Liver (tissue), 9 donors: Measurements from ENCODE around the gene METAP2. TPM values are rescaled to one million over a fixed set of nuclear protein-coding genes. Genes with fewer than 3 reads are reported as not detected.

Source experiments
- DNase-seq: peaks from one replicate; pipeline ENCODE4 v3.0.0-alpha.2; 2017; ENCODE audit warnings: low spot score
- H3K27ac ChIP-seq, 2 donors: one replicate each; pipeline ENCODE4 v1.7.0; 2013; ENCODE audit warnings: inconsistent platforms in 2 of 2, low read length in 2 of 2, control low read depth in 1 of 2, low read depth in 1 of 2, mild to moderate bottlenecking in 1 of 2
- H3K27me3 ChIP-seq, 4 donors: one replicate each; pipeline versions ENCODE4 v1.6.1 to v1.7.0; 2013; ENCODE audit warnings: low read length in 3 of 4, inconsistent platforms in 1 of 4, mild to moderate bottlenecking in 1 of 4, moderate library complexity in 1 of 4; ENCODE audit not compliant: control insufficient read depth in 4 of 4, insufficient read depth in 4 of 4
- H3K36me3 ChIP-seq, 4 donors: one replicate each; pipeline versions ENCODE4 v1.6.1 to v1.7.0; 2013; ENCODE audit warnings: low read length in 3 of 4, mild to moderate bottlenecking in 3 of 4, low read depth in 1 of 4, moderate library complexity in 1 of 4; ENCODE audit not compliant: control insufficient read depth in 4 of 4, insufficient read depth in 3 of 4
- H3K4me1 ChIP-seq, 4 donors: one replicate each; pipeline versions ENCODE4 v1.6.1 to v1.7.0; 2013; ENCODE audit warnings: low read length in 3 of 4, mild to moderate bottlenecking in 3 of 4, moderate library complexity in 1 of 4; ENCODE audit not compliant: control insufficient read depth in 4 of 4, insufficient read depth in 4 of 4
- H3K4me3 ChIP-seq, 3 donors: one replicate each; pipeline versions ENCODE4 v1.6.1 to v1.7.0; 2013; ENCODE audit warnings: low read length in 3 of 3, control low read depth in 1 of 3, low read depth in 1 of 3, mild to moderate bottlenecking in 1 of 3
- H3K9ac ChIP-seq, 2 donors: one replicate each; pipeline ENCODE4 v1.7.0; 2013; ENCODE audit warnings: low read length in 2 of 2, mild to moderate bottlenecking in 2 of 2, moderate library complexity in 2 of 2, control low read depth in 1 of 2, low read depth in 1 of 2
- H3K9me3 ChIP-seq, 4 donors: one replicate each; pipeline versions ENCODE4 v1.6.1 to v1.7.0; 2013; ENCODE audit warnings: low read length in 3 of 4; ENCODE audit not compliant: control insufficient read depth in 4 of 4
- EGR1 ChIP-seq, 2 donors: IDR thresholded peaks; 2 replicates each; pipeline ENCODE4 v1.6.1; 2016 to 2018; ENCODE audit warnings: antibody characterized with exemption in 2 of 2, low read depth in 2 of 2
- FOXA1 ChIP-seq: IDR thresholded peaks from 2 replicates; pipeline ENCODE4 v1.6.1; 2016; ENCODE audit warnings: antibody characterized with exemption
- FOXA2 ChIP-seq: IDR thresholded peaks from 2 replicates; pipeline ENCODE4 v1.6.1; 2016; ENCODE audit warnings: antibody characterized with exemption
- GABPA ChIP-seq, 2 donors: IDR thresholded peaks in 1 of 2; conservative IDR thresholded peaks in 1 of 2; 2 replicates each; pipeline ENCODE4 v1.6.1; 2016; ENCODE audit warnings: antibody characterized with exemption in 2 of 2, mild to moderate bottlenecking in 1 of 2, moderate library complexity in 1 of 2
- HNF4A ChIP-seq, 2 donors: conservative IDR thresholded peaks; 2 replicates each; pipeline ENCODE4 v1.6.1; 2016; ENCODE audit warnings: antibody characterized with exemption in 2 of 2, mild to moderate bottlenecking in 2 of 2
- HNF4G ChIP-seq: IDR thresholded peaks from 2 replicates; pipeline ENCODE4 v1.6.1; 2016; ENCODE audit warnings: antibody characterized with exemption
- JUND ChIP-seq, 2 donors: IDR thresholded peaks; 2 replicates each; pipeline ENCODE4 v1.6.1; 2016; ENCODE audit warnings: antibody characterized with exemption in 2 of 2
- NR2F2 ChIP-seq: IDR thresholded peaks from 2 replicates; pipeline ENCODE4 v1.6.1; 2016; ENCODE audit warnings: antibody characterized with exemption
- RAD21 ChIP-seq, 2 donors: IDR thresholded peaks; 2 replicates each; pipeline ENCODE4 v1.6.1; 2016; ENCODE audit warnings: antibody characterized with exemption in 2 of 2, mild to moderate bottlenecking in 2 of 2
- REST ChIP-seq: IDR thresholded peaks from 2 replicates; pipeline ENCODE4 v1.6.1; 2016; ENCODE audit warnings: antibody characterized with exemption, mild to moderate bottlenecking
- RXRA ChIP-seq, 2 donors: IDR thresholded peaks; 2 replicates each; pipeline ENCODE4 v1.6.1; 2017 to 2018; ENCODE audit warnings: antibody characterized with exemption in 2 of 2, mild to moderate bottlenecking in 1 of 2
- SP1 ChIP-seq: IDR thresholded peaks from 2 replicates; pipeline ENCODE4 v1.6.1; 2018; ENCODE audit warnings: antibody characterized with exemption, mild to moderate bottlenecking
- YY1 ChIP-seq: IDR thresholded peaks from 2 replicates; pipeline ENCODE4 v1.6.1; 2016; ENCODE audit warnings: antibody characterized with exemption, mild to moderate bottlenecking
- ZBTB33 ChIP-seq: IDR thresholded peaks from 2 replicates; pipeline ENCODE4 v1.6.1; 2016; ENCODE audit warnings: antibody characterized with exemption
- WGBS: extraction: QIAGEN DNeasy Blood & Tissue Kit; methylation state at CpG from one replicate; pipeline ENCODE4 v1.1.7; 2013; 5-methylcytosine and 5-hydroxymethylcytosine counted together
- polyA plus RNA-seq, 2 donors: library from polyadenylated mRNA; stranded (reverse) in 1 of 2; unstranded in 1 of 2; fragments of 200-250 nt in 1 of 2; fragments of >200 nt in 1 of 2; fragmentation: Nextera tagmentation in 1 of 2; extraction: Ambion mirVana in 1 of 2; gene quantifications; one replicate each; pipeline versions ENCODE4 v1.2.1 to v1.2.3, GENCODE V29; 2013 to 2015
- total RNA-seq, 2 donors: library from RNA; depleted of rRNA; stranded (reverse); fragments of >200 nt; gene quantifications; one replicate each; pipeline ENCODE4 v1.2.3, GENCODE V29; 2014
- TF ChIP-seq, protein P1 (sequence below): IDR thresholded peaks from 2 replicates; pipeline ENCODE4 v1.6.1; 2016; ENCODE audit warnings: antibody characterized with exemption
- TF ChIP-seq, protein P2 (sequence below): IDR thresholded peaks from 2 replicates; pipeline ENCODE4 v1.6.1; 2016; ENCODE audit warnings: antibody characterized with exemption
- TF ChIP-seq, protein P3 (sequence below): fragments of 150-350 bp; IDR thresholded peaks from 2 replicates; pipeline ENCODE4 v1.5.1; 2017; ENCODE audit warnings: improper control_type of control experiment, low read depth, low read length; ENCODE audit not compliant: missing input control
- donor health status: healthy.
- donor health status: healthy.
- donor health status: healthy.
- donor health status: healthy.
- donor health status: healthy.

The METAP2 gene
- total and polyA plus RNA-seq, 4 donors, result 31.2 to 45.7 (median 35.7) TPM

- H3K4me1 ChIP-seq, result peaks cover 0 to 6% (median 2%) of the 10 kb centered on the region in 4 donors
- H3K36me3 ChIP-seq, result no peaks in the 10 kb centered on the region
- H3K27ac ChIP-seq, result no peak overlapping the region
- DNase-seq, result no peak
- WGBS, result 70% methylated on average over 8 of the region's 8 CpGs
- H3K9me3 ChIP-seq, result no peaks in the 10 kb centered on the region
- no peak overlapping the region for H3K4me3 ChIP-seq
- H3K9ac ChIP-seq, result no peak overlapping the region
- TF ChIP-seq YY1 (no peak), NR2F2 (no peak), FOXA2 (no peak), SP1 (no peak)
- no peaks in the 10 kb centered on the region for H3K27me3 ChIP-seq
These were observed 49.5 kb upstream of the METAP2 start for GRCh38 chr12:95424271-95424994.

- Histone ChIP-seq H3K36me3 (no peaks in the 10 kb centered on the region), H3K4me3 (no peak overlapping the region), H3K27me3 (no peaks in the 10 kb centered on the region), H3K4me1 (peaks cover 0 to 5% (median 2%) of the 10 kb centered on the region in 4 donors), H3K9ac (no peak overlapping the region), H3K9me3 (no peaks in the 10 kb centered on the region), H3K27ac (no peak overlapping the region)
- WGBS, result 96% methylated on average over 8 of the region's 8 CpGs
- no peak for TF ChIP-seq FOXA1
- no peak for TF ChIP-seq HNF4G
- TF ChIP-seq GABPA (IDR thresholded peaks at IDR 0.05 in 1 of 2, conservative IDR thresholded peaks at IDR 0.05 in 1 of 2), result no peak
- no peak for TF ChIP-seq NR2F2
- no peak for TF ChIP-seq RXRA (IDR thresholded peaks at IDR 0.05)
- no peak for TF ChIP-seq RAD21 (IDR thresholded peaks at IDR 0.05)
- TF ChIP-seq FOXA2, result no peak
- no peak for DNase-seq
These were observed 44.8 kb upstream of the METAP2 start for GRCh38 chr12:95429172-95429510.

DNA sequence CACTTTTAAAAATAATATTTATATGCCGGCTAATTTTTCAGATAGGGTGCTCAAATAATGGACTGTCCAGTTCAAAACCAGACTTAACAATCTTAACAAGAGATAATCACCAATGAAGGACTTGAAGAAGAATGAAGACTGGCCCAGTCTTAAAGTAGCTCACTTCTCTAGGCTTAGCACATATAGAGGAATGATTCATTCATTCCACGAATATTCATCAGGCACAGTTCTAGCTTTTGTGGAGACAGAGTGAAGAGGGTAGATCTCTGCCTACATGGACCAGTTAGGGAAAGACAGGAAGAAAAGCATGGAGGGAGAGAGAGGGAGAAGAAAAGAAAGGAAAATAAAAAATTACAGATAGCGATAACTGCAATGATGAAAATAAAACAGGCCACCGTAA is 42.8 kb upstream of the METAP2 start:
- H3K4me3 ChIP-seq, result no peak overlapping the region
- no peaks in the 10 kb centered on the region for H3K9me3 ChIP-seq
- H3K9ac ChIP-seq, result no peak overlapping the region
- no peaks in the 10 kb centered on the region for H3K4me1 ChIP-seq
- TF ChIP-seq, protein P1, sequence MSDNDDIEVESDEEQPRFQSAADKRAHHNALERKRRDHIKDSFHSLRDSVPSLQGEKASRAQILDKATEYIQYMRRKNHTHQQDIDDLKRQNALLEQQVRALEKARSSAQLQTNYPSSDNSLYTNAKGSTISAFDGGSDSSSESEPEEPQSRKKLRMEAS, result no peak
- TF ChIP-seq EGR1 (IDR thresholded peaks at IDR 0.05; ENCODE audit: low read depth in 2 of 2), result no peak
- TF ChIP-seq, protein P2, sequence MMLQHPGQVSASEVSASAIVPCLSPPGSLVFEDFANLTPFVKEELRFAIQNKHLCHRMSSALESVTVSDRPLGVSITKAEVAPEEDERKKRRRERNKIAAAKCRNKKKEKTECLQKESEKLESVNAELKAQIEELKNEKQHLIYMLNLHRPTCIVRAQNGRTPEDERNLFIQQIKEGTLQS, result no peak
- no peak for TF ChIP-seq GABPA (IDR thresholded peaks at IDR 0.05 in 1 of 2, conservative IDR thresholded peaks at IDR 0.05 in 1 of 2)
- TF ChIP-seq ZBTB33, result no peak
- no peak for TF ChIP-seq RXRA (IDR thresholded peaks at IDR 0.05)
- no peak for TF ChIP-seq YY1
- no peak for TF ChIP-seq REST
- no peak for TF ChIP-seq HNF4A (conservative IDR thresholded peaks at IDR 0.05)
- TF ChIP-seq, protein P3, sequence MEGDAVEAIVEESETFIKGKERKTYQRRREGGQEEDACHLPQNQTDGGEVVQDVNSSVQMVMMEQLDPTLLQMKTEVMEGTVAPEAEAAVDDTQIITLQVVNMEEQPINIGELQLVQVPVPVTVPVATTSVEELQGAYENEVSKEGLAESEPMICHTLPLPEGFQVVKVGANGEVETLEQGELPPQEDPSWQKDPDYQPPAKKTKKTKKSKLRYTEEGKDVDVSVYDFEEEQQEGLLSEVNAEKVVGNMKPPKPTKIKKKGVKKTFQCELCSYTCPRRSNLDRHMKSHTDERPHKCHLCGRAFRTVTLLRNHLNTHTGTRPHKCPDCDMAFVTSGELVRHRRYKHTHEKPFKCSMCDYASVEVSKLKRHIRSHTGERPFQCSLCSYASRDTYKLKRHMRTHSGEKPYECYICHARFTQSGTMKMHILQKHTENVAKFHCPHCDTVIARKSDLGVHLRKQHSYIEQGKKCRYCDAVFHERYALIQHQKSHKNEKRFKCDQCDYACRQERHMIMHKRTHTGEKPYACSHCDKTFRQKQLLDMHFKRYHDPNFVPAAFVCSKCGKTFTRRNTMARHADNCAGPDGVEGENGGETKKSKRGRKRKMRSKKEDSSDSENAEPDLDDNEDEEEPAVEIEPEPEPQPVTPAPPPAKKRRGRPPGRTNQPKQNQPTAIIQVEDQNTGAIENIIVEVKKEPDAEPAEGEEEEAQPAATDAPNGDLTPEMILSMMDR, result no peak
- no peak for TF ChIP-seq JUND (IDR thresholded peaks at IDR 0.05)
- no peak for TF ChIP-seq FOXA1
- H3K27ac ChIP-seq, result no peak overlapping the region
- no peaks in the 10 kb centered on the region for H3K36me3 ChIP-seq
- WGBS, result 98% methylated on average over 4 of the region's 4 CpGs
- DNase-seq, result no peak
- H3K27me3 ChIP-seq, result no peaks in the 10 kb centered on the region
